HEK293T (cell line): Measurements from ENCODE around the gene CALML6.

Experiments used
- CTCF ChIA-PET: fragments of 350-600 bp; formaldehyde crosslinking; extraction: SDS; loops from one replicate; lab custom pipeline; 2021; ENCODE audit warnings: antibody characterized with exemption, inconsistent platforms; lab: Yijun Ruan, JAX
- POLR2A ChIA-PET: fragments of 350-600 bp; formaldehyde crosslinking; extraction: SDS; loops from one replicate; lab custom pipeline; 2020; ENCODE audit warnings: antibody characterized with exemption, inconsistent platforms; lab: Yijun Ruan, JAX
- DNase-seq: peaks from one replicate; pipeline ENCODE4 v3.0.0; 2012; ENCODE audit warnings: mixed read lengths; ENCODE audit errors: extremely low spot score
- ARNT ChIP-seq: fragments of 450-650 bp; IDR thresholded peaks from 2 replicates; pipeline ENCODE4 v1.6.1; 2017; ENCODE audit warnings: mild to moderate bottlenecking
- BHLHE40 ChIP-seq: fragments of 450-650 bp; IDR thresholded peaks from 2 replicates; pipeline ENCODE4 v1.6.1; 2016; ENCODE audit warnings: mild to moderate bottlenecking, moderate library complexity, borderline replicate concordance
- CTBP1 ChIP-seq: fragments of 450-650 bp; IDR thresholded peaks from 2 replicates; pipeline ENCODE4 v1.6.1; 2016; ENCODE audit warnings: borderline replicate concordance
- ELF4 ChIP-seq: fragments of 450-650 bp; IDR thresholded peaks from 2 replicates; pipeline ENCODE4 v1.6.1; 2017; ENCODE audit warnings: antibody characterized with exemption
- FOXA1 ChIP-seq: fragments of 450-650 bp; IDR thresholded peaks from 2 replicates; pipeline ENCODE4 v1.6.1; 2016; ENCODE audit warnings: mild to moderate bottlenecking
- FOXK2 ChIP-seq: fragments of 450-650 bp; IDR thresholded peaks from 2 replicates; pipeline ENCODE4 v1.6.1; 2016; ENCODE audit warnings: mild to moderate bottlenecking
- FOXM1 ChIP-seq: fragments of 450-650 bp; IDR thresholded peaks from 2 replicates; pipeline ENCODE4 v1.6.1; 2017; ENCODE audit warnings: mild to moderate bottlenecking, borderline replicate concordance
- HDGF ChIP-seq: fragments of 450-650 bp; IDR thresholded peaks from 2 replicates; pipeline ENCODE4 v1.6.1; 2017; ENCODE audit warnings: antibody characterized with exemption, borderline replicate concordance
- L3MBTL2 ChIP-seq: fragments of 450-650 bp; conservative IDR thresholded peaks from 2 replicates; pipeline ENCODE4 v1.6.1; 2016; ENCODE audit warnings: mild to moderate bottlenecking
- LEF1 ChIP-seq: fragments of 450-650 bp; IDR thresholded peaks from 2 replicates; pipeline ENCODE4 v1.6.1; 2017; ENCODE audit warnings: mild to moderate bottlenecking, borderline replicate concordance
- NFRKB ChIP-seq: fragments of 450-650 bp; IDR thresholded peaks from 2 replicates; pipeline ENCODE4 v1.6.1; 2016; ENCODE audit warnings: mild to moderate bottlenecking, moderate library complexity
- SP1 ChIP-seq: fragments of 450-650 bp; IDR thresholded peaks from 2 replicates; pipeline ENCODE4 v1.6.1; 2017
- SUZ12 ChIP-seq: fragments of 450-650 bp; IDR thresholded peaks from 2 replicates; pipeline ENCODE4 v1.6.1; 2016; ENCODE audit warnings: mild to moderate bottlenecking
- TARDBP ChIP-seq: fragments of 450-650 bp; IDR thresholded peaks from 2 replicates; pipeline ENCODE4 v1.6.1; 2016
- ZNF384 ChIP-seq: fragments of 450-650 bp; IDR thresholded peaks from 2 replicates; pipeline ENCODE4 v1.6.1; 2016
- TF ChIP-seq, protein P1 (sequence below): fragments of 450-650 bp; IDR thresholded peaks from 2 replicates; pipeline ENCODE4 v1.6.1; 2016

The CALML6 gene

GRCh38 chr1:1920608-1921458, 5.8 kb downstream of the CALML6 start:
- CTCF ChIA-PET = interaction anchor here (0.8 kb wide), 1 partner anchor 124 kb away, joined by 3 read pairs; no protein-coding TSS in a partner anchor

DNA sequence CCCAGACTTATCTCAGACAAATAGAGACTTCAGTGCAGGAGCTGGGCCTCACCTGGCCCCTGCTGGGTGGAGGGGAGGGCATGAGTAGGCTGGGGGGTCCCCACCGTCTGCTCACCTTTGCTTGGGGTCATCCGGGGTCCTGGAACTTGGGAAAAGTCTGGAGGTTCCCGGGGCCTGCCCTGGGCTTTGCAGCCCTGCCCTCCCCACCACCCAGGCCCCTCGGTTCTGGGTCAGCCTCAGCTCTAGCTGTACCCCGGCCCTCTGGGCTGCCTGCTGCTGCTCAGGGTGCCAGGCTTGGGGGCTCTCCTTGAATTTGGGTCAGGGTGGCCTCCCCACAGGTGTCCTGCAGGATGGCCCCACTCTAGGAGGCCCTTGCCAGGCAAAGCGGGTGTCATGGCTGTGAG, 6.4 kb downstream of the CALML6 start:
- POLR2A ChIA-PET = no interaction called here
- CTCF ChIA-PET = no interaction called here

More at GRCh38 chr1:1920608-1921458, 5.8 kb downstream of the CALML6 start:
- no peak for DNase-seq
- TF ChIP-seq ELF4 (no peak), TARDBP (no peak), SP1 (no peak), FOXM1 (no peak), BHLHE40 (no peak), L3MBTL2 (no peak), LEF1 (no peak), SUZ12 (no peak), FOXA1 (no peak)
- POLR2A ChIA-PET = interaction anchor here (0.8 kb wide), 1 partner anchor 11 kb away, joined by 3 read pairs; no protein-coding TSS in a partner anchor

GRCh38 chr1:1921901-1922701, 7.0 kb downstream of the CALML6 start:
- ChIA-PET POLR2A (no interaction called here), CTCF (interaction anchor here (1.0 kb wide), 1 partner anchor 211 kb away, joined by 3 read pairs; no protein-coding TSS in a partner anchor)
- no peak for TF ChIP-seq CTBP1
- no peak for TF ChIP-seq SP1
- TF ChIP-seq ZNF384 = no peak
- no peak for TF ChIP-seq FOXA1
- no peak for TF ChIP-seq FOXM1
- TF ChIP-seq, protein P1, sequence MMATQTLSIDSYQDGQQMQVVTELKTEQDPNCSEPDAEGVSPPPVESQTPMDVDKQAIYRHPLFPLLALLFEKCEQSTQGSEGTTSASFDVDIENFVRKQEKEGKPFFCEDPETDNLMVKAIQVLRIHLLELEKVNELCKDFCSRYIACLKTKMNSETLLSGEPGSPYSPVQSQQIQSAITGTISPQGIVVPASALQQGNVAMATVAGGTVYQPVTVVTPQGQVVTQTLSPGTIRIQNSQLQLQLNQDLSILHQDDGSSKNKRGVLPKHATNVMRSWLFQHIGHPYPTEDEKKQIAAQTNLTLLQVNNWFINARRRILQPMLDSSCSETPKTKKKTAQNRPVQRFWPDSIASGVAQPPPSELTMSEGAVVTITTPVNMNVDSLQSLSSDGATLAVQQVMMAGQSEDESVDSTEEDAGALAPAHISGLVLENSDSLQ = no peak
- TF ChIP-seq BHLHE40 = no peak
- TF ChIP-seq ARNT = no peak
- DNase-seq = no peak

More for the DNA sequence above, 6.4 kb downstream of the CALML6 start:
- TF ChIP-seq ARNT (no peak), SUZ12 (no peak), HDGF (no peak), TARDBP (no peak), ELF4 (no peak), L3MBTL2 (no peak), LEF1 (no peak), FOXM1 (no peak), FOXK2 (no peak), BHLHE40 (no peak), ZNF384 (no peak)
- no peak for DNase-seq

DNA sequence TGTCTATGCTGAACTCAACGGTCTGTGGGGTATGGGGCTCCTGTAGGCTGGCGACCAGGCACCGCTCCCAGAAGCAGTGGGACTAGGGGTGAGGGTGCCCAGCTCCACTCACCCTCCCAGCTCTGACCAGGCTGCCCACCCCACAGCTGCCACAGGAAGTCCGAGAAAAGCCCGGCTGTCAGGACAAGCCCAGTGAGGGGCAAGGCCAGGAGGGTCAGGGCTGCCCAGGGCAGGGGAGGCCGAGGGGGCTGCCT, 7.6 kb downstream of the CALML6 start:
- ChIA-PET POLR2A (no interaction called here), CTCF (interaction anchor here (0.8 to 1.0 kb wide), 2 partner anchors 134 to 211 kb away, joined by 3 to 5 read pairs; no protein-coding TSS in a partner anchor)
- TF ChIP-seq FOXA1 (no peak), L3MBTL2 (no peak), ZNF384 (no peak), HDGF (no peak), FOXK2 (no peak), ELF4 (no peak)
- DNase-seq = no peak

DNA sequence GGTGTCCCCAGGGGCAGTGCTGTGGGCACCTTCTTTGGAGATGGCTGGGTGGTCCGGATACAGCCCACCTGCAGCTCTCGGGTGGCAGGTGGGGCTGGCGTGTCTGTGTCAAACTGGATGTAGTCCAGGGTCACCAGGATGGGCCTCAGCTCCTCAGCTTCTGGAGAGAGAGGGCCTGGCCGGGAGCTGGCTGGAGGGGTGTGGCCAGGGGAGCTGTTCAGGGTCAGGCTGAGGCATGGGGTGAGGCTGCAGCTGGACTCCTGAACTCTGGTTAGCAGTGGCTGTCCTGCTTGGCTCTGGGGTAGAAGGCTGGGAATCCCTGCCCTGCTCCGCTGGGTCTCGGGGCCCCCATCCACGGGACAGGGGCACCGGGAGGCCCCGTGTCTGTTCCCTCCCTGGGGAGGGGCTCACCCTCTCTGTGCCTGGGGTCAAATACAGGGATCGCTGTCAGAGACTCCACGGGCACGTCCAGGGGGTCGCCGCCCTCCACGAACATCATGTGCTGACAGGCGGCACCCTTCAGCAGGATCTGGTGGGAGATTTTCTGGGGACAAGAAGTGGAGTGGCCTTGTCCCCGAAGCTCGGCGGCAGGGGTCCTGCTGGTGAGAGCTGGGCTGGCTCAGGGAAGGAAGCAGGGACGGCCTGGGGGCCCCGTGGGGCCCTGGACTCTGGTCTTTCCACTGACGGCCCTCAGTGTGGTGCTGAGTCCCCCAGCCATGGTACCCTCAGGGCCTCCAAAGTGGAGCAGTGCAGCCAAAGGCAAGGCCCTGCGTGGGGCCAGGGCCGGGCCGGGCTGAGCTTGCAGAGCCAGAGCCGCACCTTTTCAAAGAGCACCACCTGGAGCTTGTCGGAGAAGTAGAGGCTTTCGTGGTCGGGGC, 8.1 kb downstream of the CALML6 start:
- no peak for TF ChIP-seq CTBP1
- TF ChIP-seq NFRKB = no peak
- TF ChIP-seq ARNT = no peak
- TF ChIP-seq ZNF384 = no peak
- TF ChIP-seq, protein P1 = no peak
- no peak for TF ChIP-seq SP1
- no peak for TF ChIP-seq TARDBP
- no peak for TF ChIP-seq FOXA1
- no peak for TF ChIP-seq FOXM1
- TF ChIP-seq SUZ12 = no peak
- TF ChIP-seq L3MBTL2 = no peak
- no peak for TF ChIP-seq HDGF
- no peak for TF ChIP-seq BHLHE40
- TF ChIP-seq LEF1 = no peak
- no peak for TF ChIP-seq FOXK2
- no peak for TF ChIP-seq ELF4
- CTCF ChIA-PET = interaction anchor here (0.8 to 1.0 kb wide), 2 partner anchors 134 to 210 kb away, joined by 3 to 5 read pairs; no protein-coding TSS in a partner anchor
- DNase-seq = no peak
- POLR2A ChIA-PET = interaction anchor here (1.9 kb wide), 1 partner anchor 14 kb away, joined by 8 read pairs; no protein-coding TSS in a partner anchor

DNA sequence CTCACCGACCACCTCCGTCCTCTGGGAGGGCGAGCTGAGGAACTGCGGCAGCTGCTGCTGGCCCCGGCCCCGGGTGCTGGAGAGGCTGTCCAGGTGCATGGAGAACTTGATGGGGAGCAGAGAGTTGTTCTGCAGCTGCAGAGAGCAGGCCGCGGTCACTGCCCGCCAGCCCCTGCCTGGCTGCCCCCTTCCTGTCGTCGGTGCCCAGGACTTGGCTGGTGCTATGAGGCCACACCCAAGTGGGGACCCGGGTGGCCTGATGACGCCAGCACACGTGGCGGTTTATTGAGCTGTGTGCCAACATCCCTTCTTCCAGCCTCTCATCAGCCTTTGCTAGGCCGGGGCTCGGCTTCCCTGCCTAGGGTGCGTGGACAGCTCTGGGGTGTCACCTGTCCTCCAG, 9.3 kb downstream of the CALML6 start:
- TF ChIP-seq CTBP1 = no peak
- no peak for TF ChIP-seq L3MBTL2
- TF ChIP-seq ZNF384 = no peak
- no peak for TF ChIP-seq NFRKB
- TF ChIP-seq FOXK2 = no peak
- ChIA-PET POLR2A (interaction anchor here (1.9 kb wide), 1 partner anchor 15 kb away, joined by 8 read pairs; no protein-coding TSS in a partner anchor), CTCF (no interaction called here)
- DNase-seq = no peak
